Activated B cell treated with CpG ODN at 0.5 μM for 24 hours (primary cell): Measurements from ENCODE around the gene PEAK3. TPM values are rescaled to one million over a fixed set of nuclear protein-coding genes. Genes with fewer than 3 reads are reported as not detected.

Experiments used
- ATAC-seq: fragments of 200-7000 bp; cut with Tn5 transposase; one replicate; pipeline ENCODE4 v1.10.0; 2021; ENCODE audit warnings: low read depth, mild to moderate bottlenecking, moderate library complexity
- CTCF ChIA-PET: fragments of 350-600 bp; sonication (Branson Sonifier 250); formaldehyde crosslinking; loops from one replicate; lab custom pipeline; 2021; ENCODE audit warnings: antibody characterized with exemption; lab: Charles Lee
- POLR2A ChIA-PET: fragments of 350-600 bp; sonication (Branson Sonifier 250); formaldehyde crosslinking; loops from one replicate; lab custom pipeline; 2021; ENCODE audit warnings: antibody characterized with exemption; lab: Charles Lee
- DNase-seq: peaks from one replicate; pipeline ENCODE4 v3.0.0; 2022
- H3K27ac Mint-ChIP-seq: one replicate; pipeline ENCODE4 v1.8.0; 2020; ENCODE audit warnings: mixed read lengths
- H3K27me3 Mint-ChIP-seq: one replicate; pipeline ENCODE4 v1.8.0; 2021; ENCODE audit warnings: mixed read lengths
- H3K36me3 Mint-ChIP-seq: one replicate; pipeline ENCODE4 v1.8.0; 2021; ENCODE audit warnings: low read depth, mixed read lengths
- H3K4me1 Mint-ChIP-seq: one replicate; pipeline ENCODE4 v1.8.0; 2021; ENCODE audit warnings: mixed read lengths
- H3K4me3 Mint-ChIP-seq: one replicate; pipeline ENCODE4 v1.8.0; 2020; ENCODE audit warnings: mild to moderate bottlenecking, mixed read lengths
- H3K9me3 Mint-ChIP-seq: one replicate; pipeline ENCODE4 v1.8.0; 2020; ENCODE audit warnings: mixed read lengths
- CTCF ChIP-seq: fragments of 200-600 bp; IDR thresholded peaks from one replicate; pipeline ENCODE4 v1.8.0; 2022; ENCODE audit warnings: antibody characterized with exemption, mild to moderate bottlenecking
- intact Hi-C: fragments of 100-400 bp; cut with micrococcal nuclease; formaldehyde crosslinking; loops from one replicate; pipeline ENCODE4 v1.15.1; 2024
- total RNA-seq: library from RNA; stranded (reverse); gene quantifications from 2 replicates; pipeline ENCODE4 v1.2.3, GENCODE V29; 2022

The PEAK3 gene
- total RNA-seq, 1 donor from 2014 or later, result 0.09 TPM

- H3K27ac Mint-ChIP-seq, result peak overlapping the region; percentile 46
- TF ChIP-seq CTCF, result no peak
These were observed 53.6 kb downstream of the PEAK3 start for GRCh38 chr19:2228157-2229030.

GRCh38 chr19:2227415-2228156, 54.4 kb downstream of the PEAK3 start:
- Mint-ChIP-seq H3K9me3 (no peaks in the 10 kb centered on the region), H3K4me3 (no peak overlapping the region), H3K36me3 (peaks cover 71% of the 10 kb centered on the region), H3K27ac (peak overlapping the region; percentile 46), H3K4me1 (peaks cover 42% of the 10 kb centered on the region), H3K27me3 (no peaks in the 10 kb centered on the region)
- ChIA-PET POLR2A (interaction anchor here (0.6 to 1.5 kb wide), 7 partner anchors 8 to 373 kb away, joined by 3 to 5 read pairs (median 4); partner anchors contain the start of gene PLEKHJ1), CTCF (interaction anchor here (0.6 to 2.6 kb wide), 4 partner anchors 8 to 143 kb away, joined by 3 to 6 read pairs (median 4); partner anchors contain the start of gene PLEKHJ1)
- DNase-seq (peak; percentile 48), ATAC-seq (peak; percentile 48)
- intact Hi-C loops, result no loop called here
- no peak for TF ChIP-seq CTCF

More at GRCh38 chr19:2228157-2229030, 53.6 kb downstream of the PEAK3 start:
- CTCF ChIA-PET, result interaction anchor here (0.6 to 2.6 kb wide), 5 partner anchors 8 to 144 kb away, joined by 3 to 6 read pairs (median 3); partner anchors contain the start of gene PLEKHJ1
- H3K4me3 Mint-ChIP-seq, result no peak overlapping the region
- ATAC-seq (no peak), DNase-seq (no peak)
- H3K27me3 Mint-ChIP-seq, result no peaks in the 10 kb centered on the region
- peaks cover 70% of the 10 kb centered on the region for H3K36me3 Mint-ChIP-seq
- H3K4me1 Mint-ChIP-seq, result peaks cover 38% of the 10 kb centered on the region
- POLR2A ChIA-PET, result interaction anchor here (0.5 to 1.5 kb wide), 6 partner anchors 8 to 517 kb away, joined by 3 to 5 read pairs (median 4); partner anchors contain the start of gene PLEKHJ1
- no peaks in the 10 kb centered on the region for H3K9me3 Mint-ChIP-seq
- intact Hi-C loops, result no loop called here

GRCh38 chr19:2226840-2227360, 55.1 kb downstream of the PEAK3 start:
- Mint-ChIP-seq H3K4me1 (peaks cover 45% of the 10 kb centered on the region), H3K4me3 (no peak overlapping the region), H3K36me3 (peaks cover 68% of the 10 kb centered on the region), H3K27me3 (no peaks in the 10 kb centered on the region), H3K27ac (no peak overlapping the region), H3K9me3 (no peaks in the 10 kb centered on the region)
- intact Hi-C loops, result no loop called here
- TF ChIP-seq CTCF, result no peak
- ChIA-PET POLR2A (interaction anchor here (0.6 to 1.5 kb wide), 6 partner anchors 9 to 374 kb away, joined by 3 to 4 read pairs (median 4); partner anchors contain the start of gene PLEKHJ1), CTCF (interaction anchor here (1.0 to 1.3 kb wide), 3 partner anchors 9 to 71 kb away, joined by 3 to 4 read pairs (median 3); partner anchors contain the start of gene PLEKHJ1)
- ATAC-seq (no peak), DNase-seq (no peak)

- TF ChIP-seq CTCF, result no peak
- no peak for DNase-seq
- POLR2A ChIA-PET, result interaction anchor here (1.2 to 1.4 kb wide), 2 partner anchors 10 to 46 kb away, joined by 3 read pairs; partner anchors contain the start of gene PLEKHJ1
- intact Hi-C loops, result no loop called here
- no peak for ATAC-seq
- no peaks in the 10 kb centered on the region for H3K9me3 Mint-ChIP-seq
- CTCF ChIA-PET, result interaction anchor here (1.3 kb wide), 1 partner anchor 70 kb away, joined by 3 read pairs; no protein-coding TSS in a partner anchor
- peaks cover 64% of the 10 kb centered on the region for H3K36me3 Mint-ChIP-seq
- H3K4me1 Mint-ChIP-seq, result peaks cover 42% of the 10 kb centered on the region
- H3K27me3 Mint-ChIP-seq, result no peaks in the 10 kb centered on the region
- no peak overlapping the region for H3K27ac Mint-ChIP-seq
- H3K4me3 Mint-ChIP-seq, result no peak overlapping the region
These were observed 55.7 kb downstream of the PEAK3 start for GRCh38 chr19:2226051-2226839.
